HepG2 (cell line): ENCODE results near the gene METTL25. TPM values are rescaled to one million over a fixed set of nuclear protein-coding genes. Genes with fewer than 3 reads are reported as not detected.
A peak's percentile ranks its signal among the peaks of the same experiment; 100 is the strongest.

Experiments
- FIP1L1 ChIP-seq: fragments of 200-400 bp; formaldehyde crosslinking; IDR thresholded peaks from 2 replicates; pipeline ENCODE4 v1.6.1; 2018; ENCODE audit warnings: low read depth, mild to moderate bottlenecking, low read length, moderate library complexity, borderline replicate concordance; ENCODE audit not compliant: insufficient read depth
- FOXP4 ChIP-seq: sonication (generic); formaldehyde crosslinking; IDR thresholded peaks from 2 replicates; pipeline ENCODE4 v1.4.0; 2020; ENCODE audit warnings: missing genetic modification reagents
- HDAC2 ChIP-seq: sonication (generic); formaldehyde crosslinking; IDR thresholded peaks from 2 replicates; pipeline ENCODE4 v1.4.0; 2020; ENCODE audit warnings: missing genetic modification reagents
- JUN ChIP-seq: sonication (generic); formaldehyde crosslinking; IDR thresholded peaks from 2 replicates; pipeline ENCODE4 v1.4.0; 2020; ENCODE audit warnings: mild to moderate bottlenecking, missing genetic modification reagents
- KDM2A ChIP-seq: sonication (generic); formaldehyde crosslinking; IDR thresholded peaks from 2 replicates; pipeline ENCODE4 v1.4.0; 2020; ENCODE audit warnings: low read depth, missing genetic modification reagents, borderline replicate concordance
- NAIF1 ChIP-seq: sonication (generic); formaldehyde crosslinking; IDR thresholded peaks from 2 replicates; pipeline ENCODE4 v1.5.0; 2020; ENCODE audit warnings: mild to moderate bottlenecking, missing genetic modification reagents, borderline replicate concordance
- PHF20 ChIP-seq: sonication (generic); formaldehyde crosslinking; IDR thresholded peaks from 2 replicates; pipeline ENCODE4 v1.5.0; 2020; ENCODE audit warnings: mild to moderate bottlenecking, missing genetic modification reagents
- RBM22 ChIP-seq: fragments of 200-400 bp; formaldehyde crosslinking; optimal IDR thresholded peaks from 2 replicates; pipeline ENCODE3; 2017; ENCODE audit warnings: mild to moderate bottlenecking, low read length, moderate library complexity
- SAFB2 ChIP-seq: sonication (generic); formaldehyde crosslinking; IDR thresholded peaks from 2 replicates; pipeline ENCODE4 v1.5.1; 2020; ENCODE audit warnings: missing genetic modification reagents, low read depth, mild to moderate bottlenecking, borderline replicate concordance
- SKIL ChIP-seq: sonication (generic); formaldehyde crosslinking; IDR thresholded peaks from 2 replicates; pipeline ENCODE4 v1.8.0; 2022; ENCODE audit warnings: missing genetic modification reagents, mild to moderate bottlenecking, moderate library complexity, borderline replicate concordance
- STAT5B ChIP-seq: sonication (generic); formaldehyde crosslinking; IDR thresholded peaks from 2 replicates; pipeline ENCODE4 v1.4.0; 2020; ENCODE audit warnings: missing genetic modification reagents
- THAP8 ChIP-seq: sonication (generic); formaldehyde crosslinking; IDR thresholded peaks from 2 replicates; pipeline ENCODE4 v1.5.1; 2020; ENCODE audit warnings: missing genetic modification reagents, mild to moderate bottlenecking, borderline replicate concordance
- USF2 ChIP-seq, 2 experiments: sonication (generic) in 1 of 2; formaldehyde crosslinking in 1 of 2; IDR thresholded peaks; 2 replicates each; pipeline versions ENCODE4 v1.5.1 to v1.6.1; 2011 to 2020; ENCODE audit warnings: borderline replicate concordance in 1 of 2, low read depth in 1 of 2, low read length in 1 of 2, mild to moderate bottlenecking in 1 of 2, missing genetic modification reagents in 1 of 2, moderate library complexity in 1 of 2
- ZBTB26 ChIP-seq: IDR thresholded peaks from 2 replicates; pipeline ENCODE4 v1.6.1; 2016; ENCODE audit warnings: missing compliant biosample characterization, missing genetic modification reagents, borderline replicate concordance
- ZNF12 ChIP-seq: sonication (generic); formaldehyde crosslinking; IDR thresholded peaks from 2 replicates; pipeline ENCODE4 v1.5.0; 2020; ENCODE audit warnings: missing genetic modification reagents
- ZNF543 ChIP-seq: sonication (generic); formaldehyde crosslinking; IDR thresholded peaks from 2 replicates; pipeline ENCODE4 v1.4.0; 2020; ENCODE audit warnings: mild to moderate bottlenecking, missing genetic modification reagents
- ZNF558 ChIP-seq: sonication (generic); formaldehyde crosslinking; IDR thresholded peaks from 2 replicates; pipeline ENCODE4 v1.9.0; 2022; ENCODE audit warnings: mild to moderate bottlenecking, missing genetic modification reagents, borderline replicate concordance
- ZNF782 ChIP-seq: sonication (generic); formaldehyde crosslinking; IDR thresholded peaks from 2 replicates; pipeline ENCODE4 v1.4.0; 2020; ENCODE audit warnings: missing genetic modification reagents, mild to moderate bottlenecking, borderline replicate concordance
- polyA plus RNA-seq, 8 experiments: library from polyadenylated mRNA; depleted of rRNA in 3 of 8; stranded (reverse) in 7 of 8; unstranded in 1 of 8; fragments of >200 nt; fragmentation: Illumina TruSeq in 4 of 8; extraction: Trizol in 4 of 8; gene quantifications; 2 replicates each; pipeline versions ENCODE4 v1.2.1 to v1.2.3, GENCODE V29; 2011 to 2016; ENCODE audit warnings: low read depth in 4 of 8, missing spikeins in 1 of 8, mixed read lengths in 1 of 8; ENCODE audit not compliant: insufficient read depth in 1 of 8
- total RNA-seq, 5 experiments: library from RNA; depleted of rRNA; stranded (reverse); fragments of >200 nt; fragmentation: Illumina TruSeq; extraction: Trizol; gene quantifications; 2 replicates each; pipeline ENCODE4 v1.2.3, GENCODE V29; 2016; ENCODE audit warnings: low read depth in 1 of 5

METTL25 gene
- total and polyA plus RNA-seq, 2 of the 13 experiments (the other 11 are each of a cell fraction or from before 2014, with no cell fraction given) = 2.2 to 7.8 TPM

- TF ChIP-seq USF2 (IDR thresholded peaks at IDR 0.05; ENCODE audit: low read depth, low read length) (no peak), USF2 (CRISPR knock-in tag; IDR thresholded peaks at IDR 0.05; ENCODE audit: borderline replicate concordance) (no peak; the same call in 1 of the 2 replicates), PHF20 (CRISPR knock-in tag) (peak; percentile 99), FOXP4 (peak; percentile 68), KDM2A (peak; percentile 94), RBM22 (peak; percentile 62), ZNF543 (CRISPR knock-in tag) (0 out of 2 replicates have a peak, but pooled peaks have one; percentile 83), ZBTB26 (peak; percentile 88), ZNF12 (CRISPR knock-in tag) (no peak), ZNF782 (CRISPR knock-in tag) (peak; percentile 47; the same call in 1 of the 2 replicates), THAP8 (CRISPR knock-in tag) (peak; percentile 55; the same call in 1 of the 2 replicates), FIP1L1 (peak; percentile 78; the same call in 1 of the 2 replicates), SKIL (no peak), NAIF1 (0 out of 2 replicates have a peak, but pooled peaks have one; percentile 20), HDAC2 (CRISPR knock-in tag) (peak; percentile 92), JUN (CRISPR knock-in tag) (peak; percentile 71), ZNF558 (no peak), STAT5B (CRISPR knock-in tag) (peak; percentile 24; the same call in 1 of the 2 replicates), SAFB2 (no peak)
Observed at GRCh38 chr12:82358200-82359114, at the start of gene METTL25, which contains the start of gene CCDC59 (continued).
